HepG2 (cell line): ENCODE results near the gene IGHMBP2. TPM values are rescaled to one million over a fixed set of nuclear protein-coding genes. Genes with fewer than 3 reads are reported as not detected.

Experiments used
- ATAC-seq: fragments of 200-7000 bp; cut with Tn5 transposase; 3 replicates; pipeline ENCODE4 v1.9.1; 2020; ENCODE audit warnings: mild to moderate bottlenecking, moderate library complexity
- BruUV-seq: library from RNA; stranded (reverse); fragments of 400-500 nt; replicated peaks from 2 replicates; lab custom pipeline; 2021; lab: Mats Ljungman, UMichigan
- CTCF ChIA-PET: fragments of 300-600 bp; formaldehyde crosslinking; extraction: SDS; loops from one replicate; lab custom pipeline; 2021; ENCODE audit warnings: low total read pairs, inconsistent platforms, low intra/inter-chr PET ratio; lab: Yijun Ruan, JAX
- POLR2A ChIA-PET: fragments of 350-600 bp; sonication (Branson Sonifier 250); formaldehyde crosslinking; loops from one replicate; lab custom pipeline; 2020; ENCODE audit warnings: antibody characterized with exemption, inconsistent platforms; lab: Yijun Ruan, JAX
- DNase-seq: peaks from one replicate; pipeline ENCODE4 v3.0.0-alpha.2; 2015; ENCODE audit warnings: low spot score
- FAIRE-seq: peaks from 3 replicates; lab custom pipeline; 2011; peaks lifted over from hg19 to GRCh38; lab: Jason Lieb, UNC
- H2AFZ ChIP-seq: one replicate; pipeline ENCODE4 v1.6.1; 2011; ENCODE audit warnings: low read length, inconsistent platforms
- H3K27ac ChIP-seq: fragments of 300-600 bp; 3 replicates; pipeline ENCODE4 v1.8.0; 2011; ENCODE audit warnings: mixed run types, mild to moderate bottlenecking, mixed read lengths, low read length, inconsistent platforms; ENCODE audit not compliant: insufficient read depth; ENCODE audit errors: extremely low read length
- H3K27me3 ChIP-seq, 2 experiments: fragments of 200-600 bp in 1 of 2; 2 replicates in 1 of 2; 3 replicates in 1 of 2; pipeline versions ENCODE4 v1.6.0 to v1.8.0; 2011; ENCODE audit warnings: low read length in 2 of 2, mild to moderate bottlenecking in 2 of 2, moderate library complexity in 2 of 2, inconsistent platforms in 1 of 2; ENCODE audit not compliant: insufficient read depth in 2 of 2, control insufficient read depth in 1 of 2
- H3K36me3 ChIP-seq, 2 experiments: fragments of 200-600 bp in 1 of 2; replicated peaks in 1 of 2; 2 replicates in 1 of 2; 3 replicates in 1 of 2; pipeline versions ENCODE4 v1.5.1 to v1.8.0; 2011; ENCODE audit warnings: low read length in 2 of 2, inconsistent platforms in 1 of 2; ENCODE audit not compliant: insufficient read depth in 2 of 2, control insufficient read depth in 1 of 2
- H3K4me1 ChIP-seq: 2 replicates; pipeline ENCODE4 v1.5.1; 2012; ENCODE audit warnings: low read length, inconsistent platforms; ENCODE audit not compliant: insufficient read depth
- H3K4me2 ChIP-seq: 2 replicates; pipeline ENCODE4 v1.6.0; 2011; ENCODE audit warnings: low read depth, low read length, inconsistent platforms
- H3K4me3 ChIP-seq, 3 experiments: fragments of 200-600 bp in 1 of 3; sonication (generic), shearing (Covaris generic) in 1 of 3; replicated peaks in 1 of 3; 2 replicates each; pipeline ENCODE4 v1.5.1; 2011 to 2016; ENCODE audit warnings: low read length in 3 of 3, inconsistent platforms in 2 of 3, low read depth in 2 of 3, mild to moderate bottlenecking in 2 of 3, control low read depth in 1 of 3, mixed read lengths in 1 of 3; ENCODE audit not compliant: insufficient read depth in 1 of 3
- H3K79me2 ChIP-seq: one replicate; pipeline ENCODE4 v1.6.1; 2011; ENCODE audit warnings: low read length, inconsistent platforms; ENCODE audit not compliant: insufficient read depth
- H3K9ac ChIP-seq: 2 replicates; pipeline ENCODE4 v1.6.0; 2011; ENCODE audit warnings: mild to moderate bottlenecking, low read depth, low read length, inconsistent platforms; ENCODE audit not compliant: insufficient read depth
- H3K9me3 ChIP-seq: 2 replicates; pipeline ENCODE4 v1.5.1; 2012; ENCODE audit warnings: mild to moderate bottlenecking, low read length
- H4K20me1 ChIP-seq: 2 replicates; pipeline ENCODE4 v1.6.0; 2011; ENCODE audit warnings: inconsistent platforms, mild to moderate bottlenecking, low read length, moderate library complexity; ENCODE audit not compliant: insufficient read depth
- ARHGAP35 ChIP-seq: sonication (generic); formaldehyde crosslinking; IDR thresholded peaks from 2 replicates; pipeline ENCODE4 v1.9.0; 2022; ENCODE audit warnings: mild to moderate bottlenecking, inconsistent platforms, moderate library complexity, missing genetic modification reagents, borderline replicate concordance
- CBX5 ChIP-seq: sonication (generic); formaldehyde crosslinking; IDR thresholded peaks from 2 replicates; pipeline ENCODE4 v1.4.0; 2020; ENCODE audit warnings: missing genetic modification reagents, borderline replicate concordance
- CEBPZ ChIP-seq: IDR thresholded peaks from 2 replicates; pipeline ENCODE4 v1.6.1; 2012; ENCODE audit warnings: low read length, improper control_type of control experiment
- MIER3 ChIP-seq: IDR thresholded peaks from 2 replicates; pipeline ENCODE4 v1.6.1; 2016; ENCODE audit warnings: missing compliant biosample characterization, borderline replicate concordance
- NBN ChIP-seq: fragments of 450-650 bp; conservative IDR thresholded peaks from 2 replicates; pipeline ENCODE4 v1.6.1; 2017
- RBFOX2 ChIP-seq: fragments of 200-400 bp; formaldehyde crosslinking; IDR thresholded peaks from 2 replicates; pipeline ENCODE4 v1.6.1; 2017; ENCODE audit warnings: low read depth, mild to moderate bottlenecking, low read length
- TFDP2 ChIP-seq: sonication (generic); formaldehyde crosslinking; IDR thresholded peaks from 2 replicates; pipeline ENCODE4 v1.4.0; 2020; ENCODE audit warnings: missing genetic modification reagents
- TRAFD1 ChIP-seq: sonication (generic); formaldehyde crosslinking; IDR thresholded peaks from 2 replicates; pipeline ENCODE4 v1.5.1; 2020; ENCODE audit warnings: missing genetic modification reagents, mild to moderate bottlenecking, borderline replicate concordance
- TRIM24 ChIP-seq: sonication (generic); formaldehyde crosslinking; IDR thresholded peaks from 2 replicates; pipeline ENCODE4 v1.8.0; 2022; ENCODE audit warnings: mild to moderate bottlenecking, missing genetic modification reagents
- ZFP36L2 ChIP-seq: sonication (generic); formaldehyde crosslinking; IDR thresholded peaks from 2 replicates; pipeline ENCODE4 v1.4.0; 2020; ENCODE audit warnings: missing genetic modification reagents
- ZNF256 ChIP-seq: sonication (generic); formaldehyde crosslinking; conservative IDR thresholded peaks from 2 replicates; pipeline ENCODE4 v1.4.0; 2020; ENCODE audit warnings: missing genetic modification reagents
- ZNF333 ChIP-seq: sonication (generic); formaldehyde crosslinking; IDR thresholded peaks from 2 replicates; pipeline ENCODE4 v1.4.0; 2020; ENCODE audit warnings: mild to moderate bottlenecking, missing genetic modification reagents, borderline replicate concordance
- ZNF414 ChIP-seq: sonication (generic); formaldehyde crosslinking; IDR thresholded peaks from 2 replicates; pipeline ENCODE4 v1.5.0; 2020; ENCODE audit warnings: missing genetic modification reagents
- ZNF776 ChIP-seq: sonication (generic); formaldehyde crosslinking; IDR thresholded peaks from 2 replicates; pipeline ENCODE4 v1.4.0; 2020; ENCODE audit warnings: mild to moderate bottlenecking, missing genetic modification reagents
- WGBS: methylation state at CpG from one replicate; pipeline ENCODE4 v1.1.6; 2017; ENCODE audit warnings: low lambda C conversion rate; 5-methylcytosine and 5-hydroxymethylcytosine counted together
- in situ Hi-C: cut with HindIII; loops from 2 replicates; pipeline ENCODE4 v1.10.0; 2017; ENCODE audit warnings: low pct_unique_long_range_greater_than_20kb; ENCODE audit not compliant: extremely low pct_ligation_motif_present
- intact Hi-C: fragments of 100-400 bp; cut with micrococcal nuclease; formaldehyde crosslinking; loops from one replicate; pipeline ENCODE4 v1.10.0; 2022; ENCODE audit not compliant: unreplicated experiment
- polyA plus RNA-seq, 8 experiments: library from polyadenylated mRNA; depleted of rRNA in 3 of 8; stranded (reverse) in 7 of 8; unstranded in 1 of 8; fragments of >200 nt; fragmentation: Illumina TruSeq in 4 of 8; extraction: Trizol in 4 of 8; gene quantifications; 2 replicates each; pipeline versions ENCODE4 v1.2.1 to v1.2.3, GENCODE V29; 2011 to 2016; ENCODE audit warnings: low read depth in 4 of 8, missing spikeins in 1 of 8, mixed read lengths in 1 of 8; ENCODE audit not compliant: insufficient read depth in 1 of 8
- total RNA-seq, 5 experiments: library from RNA; depleted of rRNA; stranded (reverse); fragments of >200 nt; fragmentation: Illumina TruSeq; extraction: Trizol; gene quantifications; 2 replicates each; pipeline ENCODE4 v1.2.3, GENCODE V29; 2016; ENCODE audit warnings: low read depth in 1 of 5

The IGHMBP2 gene
- total and polyA plus RNA-seq, 2 of the 13 experiments (the other 11 are each of a cell fraction or from before 2014, with no cell fraction given), result 8.9 to 9.9 TPM

- H4K20me1 ChIP-seq, result no peaks in the 10 kb centered on the region
- no peak for DNase-seq
- no peak overlapping the region for H3K4me2 ChIP-seq
- H3K27me3 ChIP-seq, result no peaks in the 10 kb centered on the region
- no TSS peak for BruUV-seq
- H3K9me3 ChIP-seq, result peaks cover 20% of the 10 kb centered on the region
- no peak overlapping the region for H3K27ac ChIP-seq
- no peak overlapping the region for H3K9ac ChIP-seq
- H2AFZ ChIP-seq, result no peak overlapping the region
- in situ Hi-C loops, result no loop called here
- TF ChIP-seq CBX5 (CRISPR knock-in tag), result no peak
- TF ChIP-seq ZNF256 (CRISPR knock-in tag), result no peak
- no peak for TF ChIP-seq ZNF414
- no peak for TF ChIP-seq ZFP36L2
- TF ChIP-seq CEBPZ, result no peak
- no peak for TF ChIP-seq MIER3 (CRISPR knock-in tag)
- no peak for TF ChIP-seq NBN
- TF ChIP-seq TRAFD1 (CRISPR knock-in tag), result no peak
- TF ChIP-seq RBFOX2, result no peak
- no peak for TF ChIP-seq ARHGAP35 (CRISPR knock-in tag)
- TF ChIP-seq ZNF333, result no peak
- no peak for TF ChIP-seq TRIM24 (CRISPR knock-in tag)
- no peak for TF ChIP-seq TFDP2 (CRISPR knock-in tag)
- TF ChIP-seq ZNF776, result no peak
- ChIA-PET CTCF (no interaction called here), POLR2A (no interaction called here)
- intact Hi-C loops, result no loop called here
- no peak overlapping the region for H3K4me3 ChIP-seq
- H3K79me2 ChIP-seq, result no peaks in the 10 kb centered on the region
- no peaks in the 10 kb centered on the region for H3K4me1 ChIP-seq
- no peak for ATAC-seq
- no peak for FAIRE-seq
- peaks cover 24 to 66% of the 10 kb centered on the region in 2 experiments for H3K36me3 ChIP-seq
- WGBS, result 99% methylated on average over 11 of the region's 12 CpGs
These were observed 23.8 kb downstream of the IGHMBP2 start for GRCh38 chr11:68927280-68928135.
